Smooth muscle cell (in vitro differentiated cells): ENCODE results near the gene WNT9A. TPM values are rescaled to one million over a fixed set of nuclear protein-coding genes. Genes with fewer than 3 reads are reported as not detected.

Experiments used
- DNase-seq: peaks from one replicate; lab custom pipeline; 2025; ENCODE audit not compliant: unreplicated experiment; lab: John Stamatoyannopoulos, UW
- H2AFZ ChIP-seq: fragments of 200-600 bp; sonication (generic); 2 replicates; pipeline ENCODE4 v1.6.0; 2016; ENCODE audit warnings: antibody characterized with exemption, low read depth, mild to moderate bottlenecking
- H3F3A ChIP-seq: fragments of 200-600 bp; sonication (generic); 2 replicates; pipeline ENCODE4 v1.6.0; 2017; ENCODE audit warnings: antibody characterized with exemption, low read depth
- H3K27ac ChIP-seq: fragments of 200-600 bp; sonication (generic); 2 replicates; pipeline ENCODE4 v1.5.1; 2016; ENCODE audit warnings: low read depth, mild to moderate bottlenecking
- H3K27me3 ChIP-seq: fragments of 200-600 bp; sonication (generic); 2 replicates; pipeline ENCODE4 v1.6.1; 2016; ENCODE audit warnings: low read depth, mild to moderate bottlenecking
- H3K36me3 ChIP-seq: fragments of 200-600 bp; sonication (generic); 2 replicates; pipeline ENCODE4 v1.5.1; 2016; ENCODE audit warnings: low read depth
- H3K4me1 ChIP-seq: fragments of 200-600 bp; sonication (generic); 2 replicates; pipeline ENCODE4 v1.5.1; 2016; ENCODE audit warnings: low read depth
- H3K4me2 ChIP-seq: fragments of 200-600 bp; sonication (generic); 2 replicates; pipeline ENCODE4 v1.6.0; 2016; ENCODE audit warnings: mild to moderate bottlenecking
- H3K4me3 ChIP-seq: fragments of 200-600 bp; sonication (generic); 2 replicates; pipeline ENCODE4 v1.5.1; 2016; ENCODE audit warnings: mild to moderate bottlenecking
- H3K79me2 ChIP-seq: fragments of 200-600 bp; sonication (generic); 2 replicates; pipeline ENCODE4 v1.6.0; 2016; ENCODE audit warnings: low read depth, mild to moderate bottlenecking
- H3K9ac ChIP-seq: fragments of 200-600 bp; sonication (generic); 2 replicates; pipeline ENCODE4 v1.6.0; 2016; ENCODE audit warnings: low read depth
- H3K9me3 ChIP-seq: fragments of 200-600 bp; sonication (generic); replicated peaks from 2 replicates; pipeline ENCODE4 v1.5.1; 2016; ENCODE audit warnings: low read depth
- H4K20me1 ChIP-seq: fragments of 200-600 bp; sonication (generic); 2 replicates; pipeline ENCODE4 v1.6.0; 2016; ENCODE audit warnings: low read depth
- CTCF ChIP-seq: fragments of 200-600 bp; sonication (generic); IDR thresholded peaks from 2 replicates; pipeline ENCODE4 v1.5.1; 2017; ENCODE audit warnings: borderline replicate concordance, mild to moderate bottlenecking, antibody characterized with exemption; ENCODE audit not compliant: insufficient read depth, poor library complexity, severe bottlenecking
- WGBS: methylation state at CpG from one replicate; pipeline ENCODE4 v1.1.7; 2016; ENCODE audit warnings: low lambda C conversion rate; 5-methylcytosine and 5-hydroxymethylcytosine counted together
- polyA plus RNA-seq: library from polyadenylated mRNA; unstranded; fragments of >200 nt; fragmentation: Nextera tagmentation; extraction: Ambion mirVana; gene quantifications from 2 replicates; pipeline ENCODE4 v1.2.1, GENCODE V29; 2016
- total RNA-seq: library from RNA; depleted of rRNA; stranded (reverse); fragments of >200 nt; gene quantifications from 2 replicates; pipeline ENCODE4 v1.2.3, GENCODE V29; 2014

WNT9A gene
- total and polyA plus RNA-seq, 2 experiments from 2014 or later, result 0.03 to 2.6 TPM

- 87% methylated on average over 10 of the region's 12 CpGs for WGBS
- no peak overlapping the region for H3K4me3 ChIP-seq
- no peak for DNase-seq
- H3K27ac ChIP-seq, result no peak overlapping the region
- H3K36me3 ChIP-seq, result no peaks in the 10 kb centered on the region
- H3K79me2 ChIP-seq, result no peaks in the 10 kb centered on the region
- H3F3A ChIP-seq, result no peaks in the 10 kb centered on the region
- no peak overlapping the region for H2AFZ ChIP-seq
- H4K20me1 ChIP-seq, result no peaks in the 10 kb centered on the region
- H3K4me2 ChIP-seq, result no peak overlapping the region
- H3K27me3 ChIP-seq, result no peaks in the 10 kb centered on the region
- no peaks in the 10 kb centered on the region for H3K4me1 ChIP-seq
- TF ChIP-seq CTCF, result no peak
- no peaks in the 10 kb centered on the region for H3K9me3 ChIP-seq
- H3K9ac ChIP-seq, result no peak overlapping the region
Observed at GRCh38 chr1:227899141-227899819, 48.5 kb downstream of the WNT9A start.

GRCh38 chr1:227898502-227899140, 49.1 kb downstream of the WNT9A start:
- no peak overlapping the region for H3K4me2 ChIP-seq
- H3K4me3 ChIP-seq, result no peak overlapping the region
- TF ChIP-seq CTCF, result no peak
- no peaks in the 10 kb centered on the region for H3K4me1 ChIP-seq
- no peaks in the 10 kb centered on the region for H3K79me2 ChIP-seq
- 90% methylated on average over 11 of the region's 12 CpGs for WGBS
- no peak overlapping the region for H2AFZ ChIP-seq
- no peak for DNase-seq
- H4K20me1 ChIP-seq, result no peaks in the 10 kb centered on the region
- no peaks in the 10 kb centered on the region for H3K9me3 ChIP-seq
- no peaks in the 10 kb centered on the region for H3F3A ChIP-seq
- no peak overlapping the region for H3K9ac ChIP-seq
- no peaks in the 10 kb centered on the region for H3K36me3 ChIP-seq
- H3K27me3 ChIP-seq, result no peaks in the 10 kb centered on the region
- no peak overlapping the region for H3K27ac ChIP-seq

GRCh38 chr1:227897704-227898438, 49.9 kb downstream of the WNT9A start:
- Histone ChIP-seq H3K27me3 (no peaks in the 10 kb centered on the region), H3K9ac (no peak overlapping the region), H3K27ac (no peak overlapping the region), H3F3A (no peaks in the 10 kb centered on the region), H3K4me2 (no peak overlapping the region), H2AFZ (no peak overlapping the region), H3K9me3 (no peaks in the 10 kb centered on the region), H4K20me1 (no peaks in the 10 kb centered on the region), H3K79me2 (no peaks in the 10 kb centered on the region), H3K4me3 (no peak overlapping the region), H3K4me1 (no peaks in the 10 kb centered on the region), H3K36me3 (no peaks in the 10 kb centered on the region)
- no peak for TF ChIP-seq CTCF
- no peak for DNase-seq
- WGBS, result 98% methylated on average over 6 of the region's 6 CpGs
